ENCODE results near the gene ACTN4.

The ACTN4 gene

DNA sequence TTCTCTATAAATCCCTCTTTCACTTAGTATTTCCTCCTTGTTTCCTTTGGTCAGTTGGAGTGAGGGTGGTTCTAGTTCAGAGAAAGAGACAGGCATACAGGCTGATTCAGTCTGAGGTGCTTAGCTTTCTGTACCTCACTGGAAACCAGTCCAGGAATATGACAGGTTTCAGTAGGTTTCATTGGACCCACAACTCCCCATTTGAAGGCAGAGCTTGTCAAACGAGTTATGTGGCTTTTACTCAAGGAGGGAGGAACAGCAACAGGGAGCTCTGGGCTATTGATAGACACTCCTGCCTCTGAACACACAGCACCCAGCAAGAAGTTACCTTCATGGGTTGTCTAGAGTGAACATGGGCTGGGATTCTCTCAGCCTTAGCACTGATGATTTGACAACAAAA is 14.5 kb downstream of the ACTN4 start:
- Histone ChIP-seq H3K27me3 (replicated peaks in 2 of 5; ENCODE audit: control insufficient read depth in 4 of 5, insufficient read depth in 5 of 5, low read length in 4 of 5) (no peaks in the 10 kb centered on the region), H3K9me3 (ENCODE audit: control extremely low read depth in 1 of 5, control insufficient read depth in 4 of 5, insufficient read depth in 2 of 5, low read depth in 1 of 5, low read length in 4 of 5) (no peaks in the 10 kb centered on the region), H3K4me1 (ENCODE audit: control extremely low read depth in 1 of 4, control insufficient read depth in 4 of 4, insufficient read depth in 4 of 4, low read length in 3 of 4) (peaks cover 19 to 62% (median 54%) of the 10 kb centered on the region in 4 experiments), H3K4me3 (ENCODE audit: control insufficient read depth in 1 of 7, extremely low read depth in 1 of 7, insufficient read depth in 4 of 7, low read depth in 2 of 7, low read length in 6 of 7) (no peak overlapping the region), H3K36me3 (ENCODE audit: control insufficient read depth in 4 of 4, insufficient read depth in 4 of 4, low read length in 3 of 4) (peaks cover 0 to 37% (median 0%) of the 10 kb centered on the region in 4 experiments), H3K27ac (ENCODE audit: insufficient read depth in 1 of 2, low read depth in 1 of 2, low read length in 2 of 2, poor library complexity in 1 of 2, severe bottlenecking in 2 of 2) (peak overlapping the region in 1 of 2 experiments; percentile 45)
- CTCF ChIA-PET, result interaction anchor here (0.7 to 1.5 kb wide), 4 partner anchors 10 to 132 kb away, joined by 3 to 4 read pairs (median 3); no protein-coding TSS in a partner anchor
- no peak for DNase-seq
- WGBS (ENCODE audit: insufficient coverage), result 29% methylated on average over 1 of the region's 1 CpG
- POLR2A ChIA-PET, result interaction anchor here (0.6 kb wide), 1 partner anchor 24 kb away, joined by 3 read pairs; no protein-coding TSS in a partner anchor

DNA sequence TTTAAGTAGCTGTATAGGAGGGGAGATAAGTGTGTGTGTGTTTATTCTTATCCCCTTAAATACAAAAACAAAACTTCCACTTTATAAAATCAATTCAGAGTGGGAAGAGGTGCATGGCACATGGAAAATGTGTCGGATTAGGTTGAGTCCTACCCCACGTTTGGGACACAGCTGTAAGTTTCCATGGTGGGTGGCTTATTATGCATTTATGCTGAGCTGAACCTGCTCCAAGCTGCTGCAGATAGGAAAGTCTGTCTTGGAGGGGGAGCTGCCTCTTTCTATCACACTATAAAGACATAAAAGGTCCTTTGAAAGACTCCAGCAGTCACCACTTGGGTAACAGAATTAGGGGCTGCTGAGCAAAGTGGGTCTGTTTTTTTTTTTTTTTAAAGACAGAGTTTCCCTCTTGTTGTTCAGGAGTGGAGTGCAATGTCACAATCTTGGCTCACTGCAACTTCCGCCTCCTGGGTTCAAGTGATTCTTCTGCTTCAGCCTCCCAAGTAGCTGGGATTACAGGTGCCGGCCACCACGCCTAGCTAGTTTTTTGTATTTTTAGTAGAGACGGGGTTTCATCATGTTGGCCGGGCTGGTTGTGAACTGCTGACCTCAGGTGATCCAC is 15.2 kb downstream of the ACTN4 start:
- Histone ChIP-seq H3K27ac (ENCODE audit: insufficient read depth in 1 of 2, low read depth in 1 of 2, low read length in 2 of 2, poor library complexity in 1 of 2, severe bottlenecking in 2 of 2) (peak overlapping the region in 1 of 2 experiments; percentile 45), H3K36me3 (ENCODE audit: control insufficient read depth in 4 of 4, insufficient read depth in 4 of 4, low read length in 3 of 4) (peaks cover 0 to 35% (median 0%) of the 10 kb centered on the region in 4 experiments), H3K4me3 (ENCODE audit: control insufficient read depth in 1 of 7, extremely low read depth in 1 of 7, insufficient read depth in 4 of 7, low read depth in 2 of 7, low read length in 6 of 7) (no peak overlapping the region), H3K4me1 (ENCODE audit: control extremely low read depth in 1 of 4, control insufficient read depth in 4 of 4, insufficient read depth in 4 of 4, low read length in 3 of 4) (peaks cover 23 to 66% (median 60%) of the 10 kb centered on the region in 4 experiments), H3K27me3 (replicated peaks in 2 of 5; ENCODE audit: control insufficient read depth in 4 of 5, insufficient read depth in 5 of 5, low read length in 4 of 5) (no peaks in the 10 kb centered on the region), H3K9me3 (ENCODE audit: control extremely low read depth in 1 of 5, control insufficient read depth in 4 of 5, insufficient read depth in 2 of 5, low read depth in 1 of 5, low read length in 4 of 5) (no peaks in the 10 kb centered on the region)
- ChIA-PET CTCF (interaction anchor here (0.9 to 1.5 kb wide), 6 partner anchors 10 to 133 kb away, joined by 3 to 4 read pairs (median 3); no protein-coding TSS in a partner anchor), POLR2A (interaction anchor here (0.6 kb wide), 1 partner anchor 24 kb away, joined by 3 read pairs; no protein-coding TSS in a partner anchor)
- DNase-seq, result no peak
- 100% methylated on average over 5 of the region's 7 CpGs for WGBS (ENCODE audit: insufficient coverage)

DNA sequence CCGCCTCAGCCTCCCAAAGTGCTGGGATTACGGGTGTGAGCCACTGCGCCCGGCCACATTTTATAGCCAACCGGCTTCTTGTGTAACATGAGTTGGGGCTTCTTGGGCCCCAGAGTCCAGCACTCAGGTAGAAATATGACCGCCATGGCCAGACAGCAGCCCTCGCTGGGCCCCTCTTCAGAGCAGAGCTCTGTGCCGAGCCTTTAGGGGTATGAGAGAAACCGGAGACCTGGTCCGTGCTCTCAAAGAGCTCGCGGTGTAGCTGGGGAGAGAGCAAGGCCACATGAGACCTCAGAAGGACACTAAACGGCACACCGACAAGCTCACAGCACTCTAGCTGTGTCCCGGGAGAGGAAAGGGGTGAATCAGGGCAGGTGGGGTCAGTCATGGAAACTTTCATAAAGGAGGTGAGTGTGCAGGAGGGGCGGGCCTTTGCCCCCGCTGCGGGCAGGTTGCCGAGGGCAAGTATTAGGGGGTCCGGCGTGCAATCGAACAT is 15.8 kb downstream of the ACTN4 start:
- WGBS (ENCODE audit: insufficient coverage), result 98% methylated on average over 21 of the region's 22 CpGs
- peaks cover 29 to 68% (median 61%) of the 10 kb centered on the region in 4 experiments for H3K4me1 ChIP-seq (ENCODE audit: control extremely low read depth in 1 of 4, control insufficient read depth in 4 of 4, insufficient read depth in 4 of 4, low read length in 3 of 4)
- ChIA-PET POLR2A (no interaction called here), CTCF (interaction anchor here (1.1 to 4.2 kb wide), 6 partner anchors 11 to 27 kb away, joined by 3 to 22 read pairs (median 4); no protein-coding TSS in a partner anchor)
- no peaks in the 10 kb centered on the region for H3K27me3 ChIP-seq (replicated peaks in 2 of 5; ENCODE audit: control insufficient read depth in 4 of 5, insufficient read depth in 5 of 5, low read length in 4 of 5)
- H3K9me3 ChIP-seq (ENCODE audit: control extremely low read depth in 1 of 5, control insufficient read depth in 4 of 5, insufficient read depth in 2 of 5, low read depth in 1 of 5, low read length in 4 of 5), result no peaks in the 10 kb centered on the region
- no peak for DNase-seq
- no peak overlapping the region for H3K4me3 ChIP-seq (ENCODE audit: control insufficient read depth in 1 of 7, extremely low read depth in 1 of 7, insufficient read depth in 4 of 7, low read depth in 2 of 7, low read length in 6 of 7)
- H3K27ac ChIP-seq (ENCODE audit: insufficient read depth in 1 of 2, low read depth in 1 of 2, low read length in 2 of 2, poor library complexity in 1 of 2, severe bottlenecking in 2 of 2), result peak overlapping the region in 1 of 2 experiments; percentile 51
- H3K36me3 ChIP-seq (ENCODE audit: control insufficient read depth in 4 of 4, insufficient read depth in 4 of 4, low read length in 3 of 4), result peaks cover 0 to 30% (median 0%) of the 10 kb centered on the region in 4 experiments

DNA sequence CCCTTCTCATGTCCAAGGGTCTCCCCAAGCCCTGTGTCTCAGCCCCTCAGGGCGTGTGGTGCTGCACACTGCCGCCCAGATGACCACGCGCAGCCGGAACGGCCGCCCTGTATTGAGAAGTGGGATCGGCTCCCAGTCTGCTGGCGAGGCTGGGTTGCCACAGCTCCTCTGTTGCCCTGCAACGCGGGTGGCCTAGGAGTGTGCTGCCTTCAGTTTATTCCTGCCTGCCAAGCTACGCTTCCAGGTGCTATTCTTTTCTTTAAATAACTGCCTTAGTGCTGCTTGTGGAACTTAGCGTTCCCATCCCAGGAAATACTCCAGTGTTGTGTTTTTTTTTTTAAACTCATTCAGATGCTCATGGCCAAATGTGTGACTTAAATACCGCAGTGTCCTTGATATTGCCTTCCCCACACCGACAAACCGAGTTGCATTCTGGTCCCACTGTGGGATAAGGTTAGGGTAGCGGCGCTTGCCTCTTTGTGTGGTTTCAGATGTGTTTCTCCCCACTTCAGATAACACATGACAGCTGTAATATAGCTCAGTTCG is 16.6 kb downstream of the ACTN4 start:
- H3K9me3 ChIP-seq (ENCODE audit: control extremely low read depth in 1 of 5, control insufficient read depth in 4 of 5, insufficient read depth in 2 of 5, low read depth in 1 of 5, low read length in 4 of 5), result no peaks in the 10 kb centered on the region
- peak overlapping the region in 2 of 7 experiments; percentile 1 to 52 for H3K4me3 ChIP-seq (ENCODE audit: control insufficient read depth in 1 of 7, extremely low read depth in 1 of 7, insufficient read depth in 4 of 7, low read depth in 2 of 7, low read length in 6 of 7)
- peaks cover 0 to 34% (median 0%) of the 10 kb centered on the region in 4 experiments for H3K36me3 ChIP-seq (ENCODE audit: control insufficient read depth in 4 of 4, insufficient read depth in 4 of 4, low read length in 3 of 4)
- WGBS (ENCODE audit: insufficient coverage), result 84% methylated on average over 13 of the region's 19 CpGs
- CTCF ChIA-PET, result interaction anchor here (1.3 to 4.2 kb wide), 6 partner anchors 13 to 29 kb away, joined by 3 to 22 read pairs (median 6); no protein-coding TSS in a partner anchor
- no peaks in the 10 kb centered on the region for H3K27me3 ChIP-seq (replicated peaks in 2 of 5; ENCODE audit: control insufficient read depth in 4 of 5, insufficient read depth in 5 of 5, low read length in 4 of 5)
- H3K27ac ChIP-seq (ENCODE audit: insufficient read depth in 1 of 2, low read depth in 1 of 2, low read length in 2 of 2, poor library complexity in 1 of 2, severe bottlenecking in 2 of 2), result peak overlapping the region in 1 of 2 experiments; percentile 51
- DNase-seq, result peak in 2 of 3 donors; percentile 67 to 75
- POLR2A ChIA-PET, result no interaction called here
- peaks cover 32 to 76% (median 69%) of the 10 kb centered on the region in 4 experiments for H3K4me1 ChIP-seq (ENCODE audit: control extremely low read depth in 1 of 4, control insufficient read depth in 4 of 4, insufficient read depth in 4 of 4, low read length in 3 of 4)

DNA sequence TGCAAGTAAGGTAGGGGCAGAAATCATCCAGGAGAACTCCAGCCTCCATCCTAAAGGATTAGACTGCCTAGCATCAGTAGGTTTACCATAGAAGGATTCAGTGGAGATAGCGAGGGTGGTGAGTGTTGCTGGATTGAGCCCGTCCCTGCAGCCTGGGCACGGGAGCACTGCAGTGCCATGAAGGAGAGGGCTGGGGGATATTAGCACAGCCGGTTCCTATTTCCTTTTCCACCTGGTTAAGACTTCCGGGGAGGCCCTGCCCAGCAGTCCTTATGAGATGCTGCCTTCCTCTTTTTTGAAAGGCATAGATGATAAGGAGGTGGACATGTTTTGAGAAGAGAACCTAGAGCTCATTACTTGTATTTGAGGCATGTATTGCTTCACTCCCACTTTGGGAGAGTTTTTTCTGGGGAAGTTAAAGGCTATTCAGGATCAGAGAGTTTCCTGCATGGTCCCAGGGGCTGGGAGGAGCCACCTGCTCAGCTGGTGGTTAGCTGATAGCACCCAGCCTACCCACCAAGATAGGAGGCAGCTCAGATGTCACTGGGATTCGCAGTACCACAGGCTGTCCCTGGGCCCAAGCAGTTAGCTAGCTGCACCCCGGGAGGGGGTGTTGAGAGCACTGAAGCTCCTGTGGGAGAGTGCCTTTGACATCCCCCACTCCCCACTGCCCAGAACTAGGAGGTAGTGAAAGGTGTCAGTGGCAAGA is 17.2 kb downstream of the ACTN4 start:
- 21% methylated on average over 6 of the region's 7 CpGs for WGBS (ENCODE audit: insufficient coverage)
- H3K9me3 ChIP-seq (ENCODE audit: control extremely low read depth in 1 of 5, control insufficient read depth in 4 of 5, insufficient read depth in 2 of 5, low read depth in 1 of 5, low read length in 4 of 5), result no peaks in the 10 kb centered on the region
- DNase-seq, result peak in 2 of 3 donors; percentile 66 to 79
- no peaks in the 10 kb centered on the region for H3K27me3 ChIP-seq (replicated peaks in 2 of 5; ENCODE audit: control insufficient read depth in 4 of 5, insufficient read depth in 5 of 5, low read length in 4 of 5)
- peaks cover 33 to 76% (median 73%) of the 10 kb centered on the region in 4 experiments for H3K4me1 ChIP-seq (ENCODE audit: control extremely low read depth in 1 of 4, control insufficient read depth in 4 of 4, insufficient read depth in 4 of 4, low read length in 3 of 4)
- ChIA-PET CTCF (interaction anchor here (0.9 to 4.2 kb wide), 6 partner anchors 14 to 58 kb away, joined by 3 to 22 read pairs (median 6); no protein-coding TSS in a partner anchor), POLR2A (interaction anchor here (0.7 kb wide), 1 partner anchor 25 kb away, joined by 3 read pairs; no protein-coding TSS in a partner anchor)
- H3K36me3 ChIP-seq (ENCODE audit: control insufficient read depth in 4 of 4, insufficient read depth in 4 of 4, low read length in 3 of 4), result peaks cover 0 to 29% (median 0%) of the 10 kb centered on the region in 4 experiments
- H3K4me3 ChIP-seq (ENCODE audit: control insufficient read depth in 1 of 7, extremely low read depth in 1 of 7, insufficient read depth in 4 of 7, low read depth in 2 of 7, low read length in 6 of 7), result peak overlapping the region in 2 of 7 experiments; percentile 1 to 52
- peak overlapping the region in 1 of 2 experiments; percentile 51 for H3K27ac ChIP-seq (ENCODE audit: insufficient read depth in 1 of 2, low read depth in 1 of 2, low read length in 2 of 2, poor library complexity in 1 of 2, severe bottlenecking in 2 of 2)

DNA sequence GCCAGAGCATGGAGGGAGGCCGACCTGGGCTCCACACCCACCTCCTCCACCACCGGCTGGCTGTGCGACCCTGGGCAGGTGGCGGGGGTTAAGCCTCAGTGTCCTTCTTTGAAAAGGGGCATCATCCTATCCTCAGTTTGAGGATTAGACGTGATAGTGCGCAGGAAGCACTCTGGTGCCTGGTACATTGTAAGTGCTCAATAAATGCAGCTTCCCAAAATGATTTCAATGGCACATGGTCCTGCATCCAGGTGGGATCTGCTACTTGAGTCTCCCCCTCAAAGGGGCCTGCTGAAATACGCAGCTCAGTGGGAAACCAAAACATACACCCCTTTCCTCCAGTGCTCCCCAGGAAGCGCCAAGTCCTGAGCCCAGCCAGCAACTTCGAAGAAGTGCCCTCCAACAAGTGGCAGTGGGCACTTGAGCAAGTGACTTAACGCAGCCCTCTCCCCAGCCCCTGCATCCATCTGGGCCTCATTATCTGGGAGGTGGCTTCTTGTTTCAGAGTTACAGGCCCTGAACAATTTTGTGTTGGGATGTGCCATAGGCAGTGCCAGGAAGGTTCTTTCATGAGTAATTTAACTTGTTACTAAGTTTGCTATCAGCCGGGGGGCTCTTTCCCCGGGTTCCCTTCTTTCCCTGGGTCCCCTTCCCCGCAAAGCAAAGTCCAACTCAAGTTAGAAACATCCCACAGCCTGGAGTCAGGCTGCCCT is 17.9 kb downstream of the ACTN4 start:
- ChIA-PET POLR2A (interaction anchor here (0.7 kb wide), 1 partner anchor 24 kb away, joined by 3 read pairs; no protein-coding TSS in a partner anchor), CTCF (interaction anchor here (0.9 to 4.2 kb wide), 7 partner anchors 13 to 57 kb away, joined by 3 to 22 read pairs (median 5); no protein-coding TSS in a partner anchor)
- Histone ChIP-seq H3K36me3 (ENCODE audit: control insufficient read depth in 4 of 4, insufficient read depth in 4 of 4, low read length in 3 of 4) (peaks cover 0 to 29% (median 0%) of the 10 kb centered on the region in 4 experiments), H3K4me3 (ENCODE audit: control insufficient read depth in 1 of 7, extremely low read depth in 1 of 7, insufficient read depth in 4 of 7, low read depth in 2 of 7, low read length in 6 of 7) (peak overlapping the region in 2 of 7 experiments; percentile 42 to 52), H3K27ac (ENCODE audit: insufficient read depth in 1 of 2, low read depth in 1 of 2, low read length in 2 of 2, poor library complexity in 1 of 2, severe bottlenecking in 2 of 2) (peak overlapping the region; percentile 42 to 51), H3K4me1 (ENCODE audit: control extremely low read depth in 1 of 4, control insufficient read depth in 4 of 4, insufficient read depth in 4 of 4, low read length in 3 of 4) (peaks cover 39 to 83% (median 80%) of the 10 kb centered on the region in 4 experiments), H3K9me3 (ENCODE audit: control extremely low read depth in 1 of 5, control insufficient read depth in 4 of 5, insufficient read depth in 2 of 5, low read depth in 1 of 5, low read length in 4 of 5) (no peaks in the 10 kb centered on the region), H3K27me3 (replicated peaks in 2 of 5; ENCODE audit: control insufficient read depth in 4 of 5, insufficient read depth in 5 of 5, low read length in 4 of 5) (no peaks in the 10 kb centered on the region)
- 69% methylated on average over 11 of the region's 13 CpGs for WGBS (ENCODE audit: insufficient coverage)
- no peak for DNase-seq

All from common myeloid progenitor, CD34-positive (primary cell).